CD4-positive, alpha-beta T cell treated with Interleukin-4 for 1 hour (primary cell): Measurements from ENCODE around the gene PGBD4.
"Not testable (repeated sequence)": the region's sequence is repeated elsewhere in the genome, so short reads cannot be mapped to it uniquely, and the experiment has no call there.

ENCODE experiments used
- DNase-seq, 2 donors: peaks; one replicate each; pipeline ENCODE4 v3.0.0-alpha.2; 2020 to 2022

Gene PGBD4

DNA sequence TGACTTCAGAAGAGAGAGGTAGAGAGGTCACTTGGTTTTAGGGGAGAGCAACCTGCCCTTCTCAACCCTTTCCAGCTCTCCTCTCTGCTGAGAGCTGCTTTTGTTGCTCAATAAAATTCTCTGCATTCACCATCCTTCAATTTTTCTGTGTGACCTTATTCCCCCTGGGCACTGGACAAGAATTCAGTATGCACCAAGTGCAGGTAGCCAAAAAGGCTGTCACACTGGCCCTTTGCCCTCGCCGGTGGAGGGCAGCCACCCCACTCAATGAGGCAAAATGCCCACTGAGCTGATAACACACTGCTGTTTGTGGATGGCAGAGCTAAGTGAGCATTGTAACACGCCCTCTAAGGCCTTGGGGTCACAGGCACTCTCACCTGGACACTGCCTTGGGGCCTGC, 12.9 kb downstream of the PGBD4 start:
- no peak for DNase-seq

DNA sequence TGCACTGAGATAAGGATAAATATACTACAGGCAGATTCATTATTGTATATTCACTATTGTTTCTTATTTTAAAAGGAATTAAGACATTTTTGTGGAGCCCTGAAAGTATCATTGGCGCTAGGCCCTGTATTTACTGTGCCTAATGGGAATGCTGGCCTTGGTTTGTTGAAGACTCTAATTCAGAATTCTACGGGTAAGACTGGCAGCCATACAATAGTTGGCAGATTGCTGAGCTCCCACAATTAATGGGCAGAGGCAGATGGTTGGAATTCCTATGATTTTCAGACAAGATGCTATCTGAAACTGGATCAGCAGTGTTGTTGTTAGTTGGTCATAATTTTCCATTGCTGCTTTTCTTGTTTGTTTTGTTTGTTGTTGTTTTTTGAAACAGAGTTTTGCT, 14.7 kb downstream of the PGBD4 start:
- DNase-seq, result no peak

DNA sequence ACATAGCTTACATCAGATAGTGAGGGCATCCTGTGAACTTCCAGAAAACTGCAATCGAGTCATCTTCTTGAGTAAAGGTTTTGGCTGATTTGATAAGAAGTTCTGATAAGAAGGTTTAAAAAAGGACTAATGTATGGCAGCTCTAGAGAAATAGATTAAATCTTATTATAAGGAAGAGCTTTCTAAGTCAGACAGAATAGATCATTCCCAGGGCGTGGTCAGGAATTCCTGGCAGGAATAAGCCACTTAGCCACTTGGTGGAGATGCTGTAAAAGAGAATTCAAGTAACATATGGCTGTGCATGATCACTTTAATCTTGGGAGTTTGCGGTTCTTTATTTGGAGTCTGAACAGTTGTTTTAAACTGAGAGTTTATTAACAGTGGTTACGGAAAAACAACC, 17.4 kb downstream of the PGBD4 start:
- no peak for DNase-seq

DNA sequence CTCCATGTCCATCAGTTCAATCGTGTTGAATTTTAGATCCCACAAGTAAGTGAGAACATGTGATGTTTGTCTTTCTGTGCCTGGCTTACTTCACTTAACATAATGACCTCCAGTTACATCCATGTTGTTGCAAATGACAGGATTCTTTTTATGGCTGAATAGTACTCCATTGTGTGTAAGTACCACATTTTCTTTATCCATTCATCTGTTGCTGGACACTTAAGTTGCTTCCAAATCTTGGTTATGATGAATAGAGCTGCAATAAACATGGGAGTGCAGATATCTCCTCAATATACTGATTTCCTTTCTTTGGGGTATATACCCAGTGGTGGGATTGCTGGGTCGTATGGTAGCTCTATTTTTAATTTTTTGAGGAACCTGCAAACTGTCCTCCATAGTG, 18.5 kb downstream of the PGBD4 start:
- DNase-seq, result not testable (repeated sequence)

DNA sequence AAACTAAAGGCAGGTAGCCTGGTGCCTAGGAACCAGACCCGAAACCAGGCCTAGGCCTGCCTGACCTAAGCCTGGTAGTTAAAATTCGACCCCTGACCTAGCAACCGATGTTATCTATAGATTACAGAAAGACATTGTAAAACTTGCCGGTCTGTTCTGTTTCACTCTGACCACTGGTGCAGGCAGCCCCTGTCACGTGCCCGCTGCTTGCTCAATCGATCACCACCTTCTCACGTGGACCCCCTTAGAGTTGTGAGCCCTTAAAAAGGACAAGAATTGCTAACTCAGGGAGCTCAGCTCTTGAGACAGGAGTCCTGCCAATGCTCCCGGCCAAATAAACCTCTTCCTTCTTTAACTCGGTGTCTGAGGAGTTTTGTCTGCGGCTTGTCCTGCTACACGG, 19.9 kb downstream of the PGBD4 start:
- DNase-seq, result not testable (repeated sequence)

DNA sequence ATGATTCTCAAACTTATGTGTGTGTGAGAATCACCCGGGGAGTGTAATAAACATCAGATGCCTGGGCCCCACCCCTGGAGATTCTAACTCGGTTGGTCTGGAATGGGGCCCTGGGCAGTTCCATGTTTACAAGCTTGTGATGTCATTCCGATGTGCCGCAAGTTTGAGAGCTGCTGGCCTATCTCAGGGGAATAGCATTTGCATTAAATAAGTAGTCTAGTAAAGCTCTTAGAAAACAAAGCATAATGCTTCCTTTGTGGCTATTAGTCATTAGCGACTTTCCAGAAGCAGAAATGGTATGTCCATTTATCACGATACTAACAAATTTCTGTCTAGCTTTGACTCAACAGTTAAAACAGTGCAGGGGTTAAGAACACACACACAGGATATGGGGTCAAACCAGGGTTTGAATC, 20.9 kb downstream of the PGBD4 start:
- DNase-seq, result no peak

DNA sequence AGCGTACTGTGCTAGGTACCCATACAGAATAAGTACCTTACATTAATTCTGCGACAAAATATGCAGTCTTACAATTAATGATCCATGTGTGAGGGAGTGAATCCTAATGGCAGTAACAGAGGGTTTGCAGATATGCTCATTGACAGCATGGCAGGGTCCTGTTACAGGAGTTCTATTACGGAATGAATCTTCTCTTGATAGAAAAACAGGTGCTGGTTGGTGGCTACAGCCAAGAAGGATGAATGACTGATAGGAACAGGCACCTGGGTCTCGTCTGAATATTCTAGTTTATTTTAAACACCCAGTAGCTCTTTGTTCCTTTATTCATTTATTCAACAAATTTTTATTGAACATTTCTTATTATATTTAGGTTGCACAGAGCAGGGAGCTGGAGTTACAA, 22.8 kb downstream of the PGBD4 start:
- DNase-seq, result no peak

DNA sequence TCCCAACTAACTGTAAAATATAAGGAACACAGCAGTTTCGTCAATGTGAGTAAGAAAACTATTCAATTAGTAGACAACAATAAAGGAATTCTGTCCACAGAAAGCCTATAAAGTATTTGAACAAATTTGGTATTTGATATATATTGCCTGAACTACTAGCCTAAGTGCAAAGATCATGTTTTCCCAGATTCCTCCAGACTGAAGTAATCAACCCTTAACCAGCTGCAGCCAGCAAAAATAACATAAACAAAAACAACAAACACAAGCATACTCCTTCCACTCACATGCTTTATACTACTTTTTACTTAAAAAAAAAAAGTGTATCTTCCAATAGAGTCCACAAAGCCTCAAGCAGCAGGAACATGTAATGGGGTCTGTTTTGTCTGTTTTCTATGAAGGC, 24.1 kb downstream of the PGBD4 start:
- no peak for DNase-seq

DNA sequence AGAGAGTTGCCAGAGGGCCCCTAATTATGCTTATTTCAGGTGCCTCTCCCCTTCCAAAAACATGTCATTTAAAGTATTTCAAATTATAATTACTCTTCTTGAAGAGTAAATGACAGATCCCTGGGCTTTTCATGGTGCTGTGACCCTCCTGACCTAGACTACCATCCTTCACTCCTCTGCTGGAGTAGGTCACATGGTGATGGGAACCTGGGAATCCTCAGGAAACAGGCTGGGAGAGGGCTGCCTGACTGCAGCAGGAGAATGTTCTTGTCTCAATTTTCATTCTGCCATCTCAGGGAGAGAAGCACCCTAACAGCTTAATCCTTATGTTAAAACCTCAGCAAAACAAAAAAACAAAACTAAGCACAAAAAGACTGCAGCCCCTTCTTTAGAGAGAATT, 24.6 kb downstream of the PGBD4 start:
- no peak for DNase-seq

DNA sequence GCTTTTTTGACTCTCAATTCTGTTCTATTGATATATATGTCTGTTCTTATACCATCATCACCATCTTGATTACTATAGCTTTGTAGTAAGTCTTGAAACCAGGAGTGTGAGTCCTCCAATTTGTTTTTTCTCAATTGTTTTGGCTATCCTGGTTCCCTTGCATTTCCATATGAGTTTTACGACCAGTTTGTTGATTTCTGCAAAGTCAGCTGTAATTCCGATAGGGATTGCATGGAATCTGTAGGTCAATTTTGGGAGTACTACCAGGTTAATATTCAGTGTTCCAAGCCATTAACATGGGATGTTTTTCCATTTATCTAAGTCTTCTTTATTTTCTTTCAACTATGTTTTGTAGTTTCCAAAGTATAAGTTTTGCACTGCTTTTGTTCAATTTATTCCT, 27.0 kb downstream of the PGBD4 start:
- DNase-seq, result no peak

DNA sequence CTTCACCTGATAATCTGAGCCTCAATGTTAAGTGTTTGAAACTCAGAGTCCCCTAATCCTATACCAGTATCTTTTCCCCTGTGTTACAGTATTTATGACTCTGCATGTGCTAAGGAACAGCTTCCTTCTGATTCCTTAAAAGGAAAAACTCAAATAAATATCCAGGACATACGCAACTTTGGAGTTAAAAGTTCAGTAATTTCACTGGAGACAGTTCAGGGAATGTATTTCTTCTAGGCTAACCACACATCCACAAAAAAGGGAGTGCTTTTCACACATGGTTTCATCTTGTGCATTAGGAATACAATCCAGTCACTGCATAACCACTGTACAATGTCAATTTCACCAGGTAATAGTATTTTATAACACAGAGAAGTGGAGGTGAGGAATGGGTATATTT, 31.0 kb downstream of the PGBD4 start:
- DNase-seq, result no peak

DNA sequence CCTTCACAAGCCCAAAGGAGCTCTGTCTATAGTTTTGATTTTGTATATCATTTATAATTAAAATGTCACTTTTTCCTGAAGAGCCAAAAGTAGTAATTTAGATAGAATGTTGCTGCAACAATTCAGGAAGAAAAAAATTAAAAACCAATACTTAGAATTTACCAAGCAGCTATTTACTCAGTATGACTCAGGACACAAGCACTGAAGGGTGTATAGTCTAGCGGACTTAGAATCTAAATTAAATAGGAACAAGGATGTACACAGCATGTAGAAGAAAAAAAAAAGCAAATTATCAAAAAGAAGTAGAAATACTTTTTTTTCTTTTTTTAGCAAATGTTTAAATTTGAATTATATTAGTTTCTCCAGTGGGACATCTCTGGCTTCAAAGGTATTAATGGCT, 31.6 kb downstream of the PGBD4 start:
- no peak for DNase-seq

DNA sequence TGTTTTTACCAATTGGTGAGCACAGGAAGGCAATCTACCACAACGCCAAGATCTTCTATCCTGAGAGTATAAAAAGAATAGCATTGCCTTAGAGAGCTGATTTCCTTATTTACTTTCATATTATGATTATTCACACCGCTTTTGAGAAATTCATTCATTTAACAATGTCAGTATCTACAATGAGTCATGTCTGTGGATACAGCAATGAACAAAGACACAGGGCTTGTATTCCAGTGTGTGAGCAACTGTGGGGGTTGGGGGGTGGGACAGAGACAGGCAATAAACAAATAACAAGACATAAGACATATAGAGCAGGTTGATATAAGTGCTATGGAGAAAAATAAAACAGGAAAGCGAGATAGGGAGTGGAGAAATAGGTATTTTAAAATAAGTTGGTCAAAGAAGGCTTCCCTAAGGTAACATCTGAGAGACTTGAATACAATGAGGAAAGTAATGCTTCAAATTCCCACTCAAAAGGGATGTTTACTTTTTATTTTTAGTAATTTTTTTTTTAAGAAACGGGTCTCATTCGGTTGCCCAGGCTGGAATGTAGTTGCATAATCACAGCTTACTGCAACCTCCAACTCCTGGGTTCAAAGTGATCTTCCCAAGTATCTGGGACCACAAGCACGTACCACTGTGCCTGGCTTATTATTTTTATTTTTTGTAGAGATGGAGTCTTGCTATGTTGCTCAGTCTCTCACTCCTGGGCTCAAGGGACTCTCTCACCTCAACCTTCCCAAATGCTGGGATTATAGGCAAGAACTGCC, 45.7 kb downstream of the PGBD4 start:
- no peak for DNase-seq

DNA sequence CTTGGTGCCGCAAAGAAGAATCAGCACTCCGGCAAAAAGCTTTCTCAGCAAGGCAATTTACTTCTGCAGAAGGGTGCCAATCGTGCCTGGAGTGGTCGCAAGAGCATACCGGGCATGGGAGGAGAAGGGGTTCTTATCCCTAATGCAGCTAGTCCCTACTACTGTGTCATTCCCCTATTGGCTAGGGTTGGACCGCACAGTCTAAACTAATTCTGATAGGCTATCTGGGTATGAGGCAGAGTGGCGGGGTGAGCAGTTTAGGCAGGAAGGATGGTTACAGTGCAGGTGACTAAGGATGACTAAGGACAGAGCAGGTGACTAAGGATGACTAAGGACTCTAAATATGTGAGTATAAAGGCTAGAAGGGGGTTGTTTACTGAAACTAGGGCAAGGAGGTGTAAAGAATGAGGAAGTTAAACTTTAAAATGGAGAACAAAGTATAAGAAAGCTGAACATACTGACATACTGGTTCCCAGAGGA, 52.9 kb downstream of the PGBD4 start:
- no peak for DNase-seq

DNA sequence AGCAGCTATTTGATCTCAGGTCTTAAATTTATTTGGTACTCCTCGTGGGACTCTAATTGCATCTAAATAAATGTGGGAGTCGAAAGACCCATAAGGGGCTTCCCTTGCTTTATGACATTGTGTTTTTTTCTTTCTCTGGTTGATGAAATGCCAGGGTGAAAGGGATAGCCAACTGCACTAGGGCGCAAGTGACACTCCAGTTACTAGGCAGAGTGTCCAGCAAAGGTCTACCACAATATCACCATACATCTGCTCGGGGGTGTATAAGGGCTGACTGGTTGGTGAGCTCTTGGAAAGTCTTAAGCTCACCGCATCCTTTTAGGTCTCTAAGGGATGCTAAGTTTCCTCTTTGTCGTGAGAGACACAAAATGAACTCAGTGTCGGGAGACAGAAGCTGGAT, 54.0 kb downstream of the PGBD4 start:
- DNase-seq, result no peak
